NOMO-1 treated with dmso at 0.1 percent for 144 hours (cell line): ENCODE data around the gene MYBPH.
A peak's percentile ranks its signal among the peaks of the same experiment; 100 is the strongest.

Experiments used
- DNase-seq: peaks from one replicate; lab custom pipeline; 2025; ENCODE audit not compliant: unreplicated experiment; lab: John Stamatoyannopoulos, UW

Gene MYBPH

GRCh38 chr1:203201516-203202205 lies 26.0 kb upstream of the MYBPH start:
- DNase-seq, result no peak

- no peak for DNase-seq
These were observed 25.3 kb upstream of the MYBPH start for GRCh38 chr1:203200916-203201315.

GRCh38 chr1:203199816-203200571 lies 24.4 kb upstream of the MYBPH start:
- peak; percentile 53 for DNase-seq

GRCh38 chr1:203199481-203199815 lies 23.8 kb upstream of the MYBPH start:
- DNase-seq, result no peak

- no peak for DNase-seq
These were observed 23.4 kb upstream of the MYBPH start for GRCh38 chr1:203199002-203199401.

GRCh38 chr1:203197625-203198024 lies 22.0 kb upstream of the MYBPH start:
- no peak for DNase-seq

GRCh38 chr1:203196371-203196770 lies 20.7 kb upstream of the MYBPH start:
- DNase-seq, result no peak

- DNase-seq, result no peak
These were observed 15.3 kb upstream of the MYBPH start for GRCh38 chr1:203190949-203191348.

GRCh38 chr1:203189951-203190352 lies 14.3 kb upstream of the MYBPH start:
- peak; percentile 41 for DNase-seq

- DNase-seq, result no peak
These were observed 13.1 kb upstream of the MYBPH start for GRCh38 chr1:203188686-203189232.

- no peak for DNase-seq
These were observed 12.2 kb upstream of the MYBPH start for GRCh38 chr1:203187689-203188264.

GRCh38 chr1:203187304-203187685 lies 11.7 kb upstream of the MYBPH start:
- no peak for DNase-seq

GRCh38 chr1:203186446-203187303 lies 11.0 kb upstream of the MYBPH start, which contains the start of gene CHI3L1:
Gene CHI3L1 (minus strand): TSS chr1:203186704. CDS start chr1:203186623, 81 bp downstream.
- peak; percentile 56 for DNase-seq

GRCh38 chr1:203186091-203186445 lies 10.4 kb upstream of the MYBPH start:
- DNase-seq, result no peak

- no peak for DNase-seq
These were observed 10.0 kb upstream of the MYBPH start for GRCh38 chr1:203185585-203185984.

- no peak for DNase-seq
These were observed 9.4 kb upstream of the MYBPH start for GRCh38 chr1:203185061-203185461.

GRCh38 chr1:203184467-203184866 lies 8.8 kb upstream of the MYBPH start:
- no peak for DNase-seq

GRCh38 chr1:203183828-203184227 lies 8.2 kb upstream of the MYBPH start:
- DNase-seq, result no peak

- DNase-seq, result no peak
These were observed 6.8 kb upstream of the MYBPH start for GRCh38 chr1:203182387-203182953.

- no peak for DNase-seq
These were observed 6.2 kb upstream of the MYBPH start for GRCh38 chr1:203181586-203182386.
